Fibroblast of peridontal ligament (primary cell): Measurements from ENCODE around the gene OR4F16.
"Not testable (repeated sequence)": the region's sequence is repeated elsewhere in the genome, so short reads cannot be mapped to it uniquely, and the experiment has no call there.

ENCODE experiments used
- DNase-seq: peaks from one replicate; pipeline ENCODE4 v3.0.0-alpha.2; 2010; ENCODE audit errors: extremely low read depth

OR4F16 gene

GRCh38 chr1:686554-686953, at the start of gene OR4F16:
Gene OR4F16 (minus strand): TSS chr1:686654. CDS start chr1:686654, 0 bp downstream.
- not testable (repeated sequence) for DNase-seq

- DNase-seq, result not testable (repeated sequence)
Observed at GRCh38 chr1:733649-734048, 47.2 kb upstream of the OR4F16 start.

- DNase-seq, result not testable (repeated sequence)
Observed at GRCh38 chr1:727040-727439, 40.6 kb upstream of the OR4F16 start.
